Myometrial cell (primary cell): Measurements from ENCODE around the gene TMEM235. TPM values are rescaled to one million over a fixed set of nuclear protein-coding genes. Genes with fewer than 3 reads are reported as not detected.

Source experiments
- total RNA-seq: library from RNA; depleted of rRNA; stranded (reverse); fragments of >200 nt; gene quantifications from 2 replicates; pipeline ENCODE4 v1.2.3, GENCODE V29; 2015

TMEM235 gene
- total RNA-seq, result not detected in 2 replicates

DNA sequence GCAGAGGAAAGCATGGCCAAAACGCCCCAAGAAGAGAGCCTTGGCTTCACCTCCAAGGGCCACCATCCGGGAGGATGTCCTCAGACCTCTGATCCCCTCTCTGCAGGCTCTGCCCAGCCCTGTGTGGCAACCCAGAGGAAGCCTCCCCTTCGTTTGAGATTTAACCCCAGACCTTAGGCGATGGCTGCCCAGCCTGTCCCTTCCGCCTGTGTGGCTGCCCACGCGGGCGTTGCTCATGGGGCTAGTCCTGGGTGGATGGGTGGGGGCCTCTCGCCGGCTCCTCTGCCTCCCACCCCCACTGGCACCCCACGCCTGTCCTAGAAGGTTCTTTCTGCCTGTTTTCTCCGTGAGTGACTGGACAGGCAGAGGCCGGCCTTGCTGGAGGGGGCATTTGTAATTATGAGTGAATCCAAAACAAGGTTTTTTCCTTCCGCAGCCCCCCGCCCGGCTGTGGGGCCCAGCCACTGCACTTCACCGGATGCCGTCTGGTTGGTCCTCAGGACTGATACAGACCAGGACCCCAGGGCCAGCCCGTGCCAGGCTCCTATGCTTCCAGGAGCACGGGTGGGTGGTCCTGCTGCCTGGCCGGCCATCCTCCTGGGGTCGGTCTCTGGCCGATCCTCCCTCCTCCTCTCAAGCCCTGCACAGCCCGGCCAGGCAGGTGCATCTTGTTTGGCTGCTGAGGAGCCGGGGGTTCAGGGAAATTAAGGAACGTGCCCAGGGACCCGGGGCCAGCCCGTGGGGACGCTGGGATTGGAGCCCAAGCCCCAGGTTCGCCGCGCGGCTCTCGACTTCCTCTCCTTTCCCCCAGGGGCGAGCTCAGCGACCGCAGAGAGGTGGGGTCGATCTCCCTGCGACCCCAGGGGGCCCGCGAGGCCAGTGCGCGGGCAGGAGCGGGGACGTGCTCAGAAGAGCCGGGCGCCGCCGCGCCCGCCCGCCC is at the start of gene TMEM235:
Gene TMEM235, plus strand, starts transcription at position 636 of the 940 bp plus-strand sequence. CDS start 393 bp downstream, outside the sequence.

DNA sequence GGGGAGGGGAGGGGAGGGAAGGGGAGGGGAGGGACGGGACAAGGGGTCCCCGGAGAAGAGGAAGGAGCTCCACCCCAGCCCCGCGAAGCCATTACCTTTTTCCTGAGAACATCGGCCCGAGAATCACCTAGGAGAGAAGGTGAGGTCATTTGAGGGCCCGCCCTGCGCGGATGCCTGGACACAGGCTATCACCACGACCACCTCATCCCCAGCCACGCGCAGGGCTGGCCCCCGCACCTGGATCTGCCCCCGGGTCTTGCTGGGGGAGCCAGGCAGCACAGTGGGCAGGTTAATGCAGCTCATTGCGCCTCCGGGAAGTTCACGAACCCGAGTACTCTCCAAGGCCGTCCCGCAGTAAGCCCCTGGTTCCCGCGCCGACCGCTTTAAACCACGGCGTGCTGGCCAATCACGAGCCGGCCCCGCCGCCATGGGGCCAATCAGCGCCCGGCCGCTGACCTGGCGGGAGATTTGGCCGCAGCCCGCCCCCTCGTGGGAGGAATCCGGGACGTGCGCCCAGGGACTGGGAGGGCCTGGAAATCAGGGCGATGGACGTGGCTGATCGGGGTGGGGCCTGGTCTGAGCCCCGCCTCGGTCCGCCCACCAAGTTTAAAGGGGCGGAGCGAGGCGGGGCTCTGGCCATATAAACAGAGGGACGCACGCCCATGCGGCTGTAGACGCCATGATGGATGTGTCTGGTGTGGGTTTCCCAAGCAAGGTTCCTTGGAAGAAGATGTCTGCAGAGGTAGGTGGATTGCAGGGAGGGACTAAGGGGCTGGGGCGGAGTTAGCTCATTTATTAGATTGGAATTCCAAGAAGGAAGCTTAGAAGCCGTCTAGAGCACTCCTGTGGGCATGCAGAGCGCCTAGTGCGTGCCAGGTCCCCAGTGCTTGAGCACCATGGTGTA is 44.5 kb upstream of the TMEM235 start, which contains the start of the genes AFMID and TK1:
Gene AFMID, plus strand, starts transcription at position 671 of the 904 bp plus-strand sequence. Its CDS starts 9 bp downstream, at position 680.
Gene TK1, minus strand, starts transcription at position 361 of the 904 bp plus-strand sequence. Its CDS starts 58 bp downstream, at position 303.

DNA sequence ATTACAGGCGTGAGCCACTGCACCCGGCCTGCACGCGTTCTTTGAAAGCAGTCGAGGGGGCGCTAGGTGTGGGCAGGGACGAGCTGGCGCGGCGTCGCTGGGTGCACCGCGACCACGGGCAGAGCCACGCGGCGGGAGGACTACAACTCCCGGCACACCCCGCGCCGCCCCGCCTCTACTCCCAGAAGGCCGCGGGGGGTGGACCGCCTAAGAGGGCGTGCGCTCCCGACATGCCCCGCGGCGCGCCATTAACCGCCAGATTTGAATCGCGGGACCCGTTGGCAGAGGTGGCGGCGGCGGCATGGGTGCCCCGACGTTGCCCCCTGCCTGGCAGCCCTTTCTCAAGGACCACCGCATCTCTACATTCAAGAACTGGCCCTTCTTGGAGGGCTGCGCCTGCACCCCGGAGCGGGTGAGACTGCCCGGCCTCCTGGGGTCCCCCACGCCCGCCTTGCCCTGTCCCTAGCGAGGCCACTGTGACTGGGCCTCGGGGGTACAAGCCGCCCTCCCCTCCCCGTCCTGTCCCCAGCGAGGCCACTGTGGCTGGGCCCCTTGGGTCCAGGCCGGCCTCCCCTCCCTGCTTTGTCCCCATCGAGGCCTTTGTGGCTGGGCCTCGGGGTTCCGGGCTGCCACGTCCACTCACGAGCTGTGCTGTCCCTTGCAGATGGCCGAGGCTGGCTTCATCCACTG is 17.3 kb upstream of the TMEM235 start, which contains the start of gene BIRC5:
Gene BIRC5, plus strand, starts transcription at position 238 of the 690 bp plus-strand sequence. Its CDS starts 64 bp downstream, at position 302.

Other genes with a start within 250 kb of the TMEM235 start
- gene TMC6, start 102.9 kb upstream of the TMEM235 start, total RNA-seq, result 0.53 and 0.58 TPM in 2 replicates
- not detected in 2 replicates for gene TMC8, start 100.9 kb upstream of the TMEM235 start, total RNA-seq
- not detected in 2 replicates for gene C17orf99, start 85.2 kb upstream of the TMEM235 start, total RNA-seq
- 12.8 and 13.8 TPM in 2 replicates for gene SYNGR2, start 63.0 kb upstream of the TMEM235 start, total RNA-seq
- 258 and 283 TPM in 2 replicates for gene TK1, start 44.6 kb upstream of the TMEM235 start, total RNA-seq
- gene AFMID, start 44.3 kb upstream of the TMEM235 start, total RNA-seq, result 18.2 and 28.7 TPM in 2 replicates
- 93.4 and 99.5 TPM in 2 replicates for gene BIRC5, start 17.4 kb upstream of the TMEM235 start, total RNA-seq
- 44.0 and 48.4 TPM in 2 replicates for gene SOCS3, start 128.4 kb downstream of the TMEM235 start, total RNA-seq
- gene PGS1, start 147.0 kb downstream of the TMEM235 start, total RNA-seq, result 25.9 and 31.4 TPM in 2 replicates